GM18498 (cell line): Measurements from ENCODE around the gene FAM118A.
"Not testable (repeated sequence)": the region's sequence is repeated elsewhere in the genome, so short reads cannot be mapped to it uniquely, and the experiment has no call there.

Experiments
- ATAC-seq: cut with Tn5 transposase; IDR thresholded peaks from one replicate; pipeline ENCODE4 v1.9.1; 2021; ENCODE audit warnings: mild to moderate bottlenecking, moderate library complexity; ENCODE audit not compliant: unreplicated experiment

The FAM118A gene

GRCh38 chr22:45359627-45360026 lies 49.9 kb downstream of the FAM118A start:
- ATAC-seq = no peak

GRCh38 chr22:45366713-45367112 lies 57.0 kb downstream of the FAM118A start:
- no peak for ATAC-seq

- not testable (repeated sequence) for ATAC-seq
Measured at GRCh38 chr22:45373592-45373991, 63.9 kb downstream of the FAM118A start.

DNA sequence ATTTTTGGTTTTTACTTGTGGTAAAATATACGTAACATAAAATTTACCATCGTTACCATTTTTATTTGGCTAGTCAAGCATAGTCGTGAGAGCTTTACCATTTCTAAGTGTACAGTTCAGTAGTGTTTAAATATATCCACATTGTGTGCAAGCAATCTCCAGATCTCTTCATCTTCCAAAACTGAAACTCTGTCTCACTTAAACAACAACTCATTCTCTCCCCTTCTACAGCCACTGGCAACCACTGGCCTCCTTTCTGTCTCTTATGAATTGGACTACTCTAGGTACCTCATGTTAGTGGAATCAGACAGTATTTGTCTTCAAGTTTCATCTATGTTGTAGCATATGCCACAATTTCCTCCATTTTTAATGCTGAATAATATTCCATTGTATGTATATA lies 66.3 kb downstream of the FAM118A start:
- ATAC-seq = peak; percentile 64

- no peak for ATAC-seq
Measured at GRCh38 chr22:45376703-45377102, 67.0 kb downstream of the FAM118A start.

DNA sequence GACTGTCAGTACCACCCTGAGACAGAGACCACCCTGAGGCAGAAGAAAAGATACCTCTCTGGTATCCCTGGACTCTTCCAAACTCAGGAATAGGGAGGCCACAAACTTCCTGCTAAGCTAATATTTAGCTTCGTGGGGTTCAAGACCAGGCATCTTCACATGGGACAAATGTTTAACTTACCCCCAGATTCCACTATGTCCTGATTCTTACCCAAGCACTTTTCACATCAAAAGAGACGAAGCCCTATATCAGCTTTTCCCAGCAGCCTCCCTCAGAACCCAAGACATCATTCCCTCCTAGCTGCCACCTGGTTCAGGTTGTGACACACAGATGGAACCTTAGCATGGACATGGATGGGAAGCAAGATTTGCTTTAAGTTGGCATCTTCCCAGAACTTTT lies 71.6 kb downstream of the FAM118A start:
- no peak for ATAC-seq

DNA sequence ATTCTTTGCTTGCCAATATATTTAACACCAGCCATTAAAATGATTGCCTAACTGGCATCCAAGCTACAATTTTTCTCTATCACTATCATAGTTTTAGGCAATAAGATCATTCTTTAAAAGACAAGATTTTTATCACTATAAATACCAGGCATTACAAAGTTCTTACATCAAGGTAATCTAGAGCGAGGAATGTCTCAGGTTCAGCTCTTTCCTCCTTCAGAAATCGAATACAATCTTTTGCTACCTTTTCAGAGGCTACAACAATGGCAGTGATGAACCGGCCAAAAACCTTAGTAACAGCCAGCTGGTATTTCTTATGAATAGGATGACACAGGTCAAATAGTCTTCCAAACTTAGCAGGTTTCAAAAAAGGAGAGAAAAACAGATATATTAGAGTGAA lies 79.8 kb downstream of the FAM118A start:
- no peak for ATAC-seq
